Adrenal gland (tissue), 12 donors: Measurements from ENCODE around the gene SYNGR4. TPM values are rescaled to one million over a fixed set of nuclear protein-coding genes. Genes with fewer than 3 reads are reported as not detected.
"Not testable (repeated sequence)": the region's sequence is repeated elsewhere in the genome, so short reads cannot be mapped to it uniquely, and the experiment has no call there.

Experiments used
- DNase-seq, 7 donors: peaks; one replicate each; pipeline ENCODE4 v3.0.0-alpha.2; 2019 to 2020
- H3K27ac ChIP-seq, 5 donors: fragments of 200-600 bp; sonication (generic) in 4 of 5; 1 replicate in 3 of 5; 2 replicates in 2 of 5; pipeline versions ENCODE4 v1.5.1 to v1.8.0; 2016 to 2020; ENCODE audit warnings: mild to moderate bottlenecking in 1 of 5
- H3K27me3 ChIP-seq: fragments of 200-600 bp; 2 replicates; pipeline ENCODE4 v1.8.0; 2021
- H3K36me3 ChIP-seq, 2 donors: fragments of 200-600 bp; replicated peaks in 1 of 2; 1 replicate in 1 of 2; 2 replicates in 1 of 2; pipeline versions ENCODE4 v1.5.1 to v1.8.0; 2018 to 2022
- H3K4me1 ChIP-seq, 2 donors: fragments of 200-600 bp; replicated peaks in 1 of 2; 1 replicate in 1 of 2; 2 replicates in 1 of 2; pipeline versions ENCODE4 v1.5.1 to v1.8.0; 2018 to 2021
- H3K4me3 ChIP-seq, 4 donors: fragments of 200-600 bp; sonication (generic) in 3 of 4; one replicate each; pipeline ENCODE4 v1.5.1; 2016 to 2018
- H3K9me3 ChIP-seq, 3 donors: fragments of 200-600 bp; sonication (generic) in 1 of 3; replicated peaks in 1 of 3; 1 replicate in 2 of 3; 2 replicates in 1 of 3; pipeline versions ENCODE4 v1.5.1 to v1.8.0; 2016 to 2021
- POLR2A ChIP-seq, 2 donors: fragments of 450-650 bp; IDR thresholded peaks; one replicate each; pipeline ENCODE4 v1.6.1; 2017; ENCODE audit warnings: antibody characterized with exemption in 2 of 2, mild to moderate bottlenecking in 2 of 2, moderate library complexity in 1 of 2
- WGBS, 4 donors: extraction: QIAGEN DNeasy Blood & Tissue Kit in 2 of 4; methylation state at CpG; one replicate each; pipeline versions ENCODE4 v1.1.5 to v1.1.7; 2013 to 2017; 5-methylcytosine and 5-hydroxymethylcytosine counted together
- intact Hi-C, 2 donors: fragments of 100-400 bp; cut with DNase I; formaldehyde crosslinking; loops; one replicate each; pipeline versions ENCODE4 v1.14.1 to v1.15.0; 2022 to 2023
- polyA plus RNA-seq, 3 donors: library from polyadenylated mRNA; stranded (reverse); fragments of 200-250 nt in 2 of 3; fragments of 350-450 nt in 1 of 3; fragmentation: Illumina TruSeq in 1 of 3; extraction: RNeasy Lipid Tissue Mini Kit (QIAGEN cat#74804) in 1 of 3; gene quantifications; one replicate each; pipeline ENCODE4 v1.2.3, GENCODE V29; 2013 to 2014
- total RNA-seq, 9 donors: library from RNA; depleted of rRNA in 4 of 9; stranded (reverse); fragments of >200 nt in 4 of 9; fragments of 120-200 nt in 1 of 9; fragmentation: NEBNext Ultra II Directional in 1 of 9; extraction: Animal tissue kit (Norgen Biotek cat#: 25700) in 1 of 9; gene quantifications; one replicate each; pipeline versions ENCODE4 v1.1.0 to v1.2.4, GENCODE V29; 2013 to 2023
- TF ChIP-seq, protein P1 (sequence below), 6 experiments: fragments of 450-650 bp in 4 of 6; fragments of 200-600 bp in 2 of 6; sonication (generic) in 1 of 6; IDR thresholded peaks; 1 replicate in 5 of 6; 2 replicates in 1 of 6; pipeline versions ENCODE4 v1.5.1 to v1.8.0; 2016 to 2021; ENCODE audit warnings: antibody characterized with exemption in 6 of 6, mild to moderate bottlenecking in 2 of 6, moderate library complexity in 1 of 6
- donor health status: healthy with polysubstance abuse.
- donor health status: Bipolar disorder and iron deficiency.
- donor health status: DM: yes; HTN: yes; CAD: no.
- donor health status: DM: no; HTN: no; CAD: no.
- donor health status: DM: no; HTN: no; CAD: no.
- donor health status: DM: yes; HTN: yes; CAD: no.

The SYNGR4 gene
- total and polyA plus RNA-seq, 12 donors, result 0.13 TPM; not detected in 11

DNA sequence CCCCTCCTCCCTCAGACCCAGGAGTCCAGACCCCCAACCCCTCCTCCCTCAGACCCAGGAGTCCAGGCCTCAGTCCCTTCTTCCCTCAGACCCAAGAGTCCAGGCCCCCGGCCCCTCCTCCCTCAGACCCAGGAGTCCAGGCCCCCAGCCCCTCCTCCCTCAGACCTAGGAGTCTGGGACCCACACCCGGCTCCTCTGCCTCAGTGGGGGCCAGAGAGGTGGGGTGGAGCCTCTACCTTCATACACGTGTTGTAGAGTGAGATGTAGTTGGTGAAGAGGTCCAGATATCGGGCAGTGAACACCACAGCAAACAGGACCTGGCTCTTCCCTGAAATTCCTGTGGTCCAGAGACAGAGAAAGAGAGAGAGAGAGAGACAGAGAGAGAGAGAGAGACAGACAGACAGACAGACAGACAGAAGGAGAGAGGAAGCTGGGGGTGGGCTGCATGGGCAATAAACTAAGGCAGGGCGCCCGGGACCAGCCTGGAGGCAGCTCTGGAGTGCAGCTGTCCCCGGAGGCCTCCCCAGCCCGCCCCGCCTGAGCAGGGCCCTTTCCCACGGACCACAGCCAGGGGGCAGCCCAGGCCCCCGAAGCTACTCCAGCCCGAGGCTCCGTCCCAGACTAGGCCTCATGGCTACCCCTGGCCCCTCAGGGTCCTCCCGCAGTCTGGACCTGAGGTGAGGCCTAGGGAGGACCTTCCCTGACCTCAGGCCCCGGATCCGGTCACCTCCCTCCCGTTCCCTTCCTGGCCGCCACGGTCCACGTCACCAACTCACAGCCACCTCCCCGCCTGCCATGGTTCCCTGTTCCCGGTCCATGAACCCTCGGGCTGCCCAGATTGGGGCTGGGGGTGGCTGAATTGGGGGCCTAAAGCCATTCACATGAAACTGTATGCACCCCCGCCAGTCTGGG lies 26.3 kb downstream of the SYNGR4 start:
- H3K4me1 ChIP-seq, result peaks cover 0 to 10% of the 10 kb centered on the region in 2 donors
- peak; percentile 64 to 79 (median 71) for DNase-seq
- intact Hi-C loops, result loop anchor here in 1 of 2 donors (10.0 kb wide), 1 partner anchor 54 kb away; the partner anchor contains the start of gene GRWD1
- no peaks in the 10 kb centered on the region for H3K9me3 ChIP-seq
- H3K36me3 ChIP-seq, result peaks cover 0 to 40% of the 10 kb centered on the region in 2 donors
- H3K4me3 ChIP-seq, result peak overlapping the region; percentile 68 to 100 (median 88)
- H3K27me3 ChIP-seq, result peaks cover 22% of the 10 kb centered on the region
- 0 to 5% (median 2%) methylated on average over 11 to 24 of the region's 24 CpGs for WGBS, 4 donors
- TF ChIP-seq POLR2A (IDR thresholded peaks at IDR 0.05), result no peak
- TF ChIP-seq, protein P1, sequence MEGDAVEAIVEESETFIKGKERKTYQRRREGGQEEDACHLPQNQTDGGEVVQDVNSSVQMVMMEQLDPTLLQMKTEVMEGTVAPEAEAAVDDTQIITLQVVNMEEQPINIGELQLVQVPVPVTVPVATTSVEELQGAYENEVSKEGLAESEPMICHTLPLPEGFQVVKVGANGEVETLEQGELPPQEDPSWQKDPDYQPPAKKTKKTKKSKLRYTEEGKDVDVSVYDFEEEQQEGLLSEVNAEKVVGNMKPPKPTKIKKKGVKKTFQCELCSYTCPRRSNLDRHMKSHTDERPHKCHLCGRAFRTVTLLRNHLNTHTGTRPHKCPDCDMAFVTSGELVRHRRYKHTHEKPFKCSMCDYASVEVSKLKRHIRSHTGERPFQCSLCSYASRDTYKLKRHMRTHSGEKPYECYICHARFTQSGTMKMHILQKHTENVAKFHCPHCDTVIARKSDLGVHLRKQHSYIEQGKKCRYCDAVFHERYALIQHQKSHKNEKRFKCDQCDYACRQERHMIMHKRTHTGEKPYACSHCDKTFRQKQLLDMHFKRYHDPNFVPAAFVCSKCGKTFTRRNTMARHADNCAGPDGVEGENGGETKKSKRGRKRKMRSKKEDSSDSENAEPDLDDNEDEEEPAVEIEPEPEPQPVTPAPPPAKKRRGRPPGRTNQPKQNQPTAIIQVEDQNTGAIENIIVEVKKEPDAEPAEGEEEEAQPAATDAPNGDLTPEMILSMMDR (IDR thresholded peaks at IDR 0.05), result peak; percentile 44 to 82 (median 74)
- H3K27ac ChIP-seq, result peak overlapping the region; percentile 79 to 93 (median 89)

- peaks cover 0 to 10% of the 10 kb centered on the region in 2 donors for H3K4me1 ChIP-seq
- peaks cover 0 to 31% of the 10 kb centered on the region in 2 donors for H3K36me3 ChIP-seq
- peak in 1 of 2 donors; percentile 37 for TF ChIP-seq POLR2A (IDR thresholded peaks at IDR 0.05)
- TF ChIP-seq, protein P1 (IDR thresholded peaks at IDR 0.05), result peak; percentile 59 to 79 (median 72)
- H3K27me3 ChIP-seq, result peaks cover 30% of the 10 kb centered on the region
- H3K4me3 ChIP-seq, result peak within 1 kb of the TSS; percentile 68 to 100 (median 88)
- WGBS, 4 donors, result 4 to 12% (median 5%) methylated on average over 14 to 41 of the region's 42 CpGs
- intact Hi-C loops, result loop anchor here in 1 of 2 donors (10.0 kb wide), 1 partner anchor 53 kb away; the partner anchor contains the start of gene GRWD1
- H3K27ac ChIP-seq, result peak within 1 kb of the TSS; percentile 79 to 93 (median 89)
- peak; percentile 66 to 84 (median 78) for DNase-seq
- no peaks in the 10 kb centered on the region for H3K9me3 ChIP-seq
These were observed 27.2 kb downstream of the SYNGR4 start, which contains the start of gene KDELR1 for GRCh38 chr19:48391100-48392005. TSS of gene KDELR1 (minus strand) at chr19:48391551. CDS start at chr19:48391358, 193 bp downstream.

- not testable (repeated sequence) for H3K27ac ChIP-seq
These were observed 27.8 kb downstream of the SYNGR4 start for GRCh38 chr19:48392006-48392344.

GRCh38 chr19:48392860-48393558 lies 28.8 kb downstream of the SYNGR4 start:
- no peak overlapping the region for H3K27ac ChIP-seq
- WGBS, 4 donors, result 78 to 87% (median 80%) methylated on average over 8 to 15 of the region's 15 CpGs
- peaks cover 0 to 14% of the 10 kb centered on the region in 2 donors for H3K4me1 ChIP-seq
- TF ChIP-seq, protein P1 (IDR thresholded peaks at IDR 0.05), result no peak
- peaks cover 0 to 14% of the 10 kb centered on the region in 2 donors for H3K36me3 ChIP-seq
- intact Hi-C loops, result loop anchor here in 1 of 2 donors (10.0 kb wide), 1 partner anchor 52 kb away; the partner anchor contains the start of gene GRWD1
- H3K9me3 ChIP-seq, result no peaks in the 10 kb centered on the region
- no peak overlapping the region for H3K4me3 ChIP-seq
- DNase-seq, result no peak
- peaks cover 40% of the 10 kb centered on the region for H3K27me3 ChIP-seq

More at GRCh38 chr19:48392006-48392344, 27.8 kb downstream of the SYNGR4 start:
- Histone ChIP-seq H3K36me3 (peaks cover 0 to 25% of the 10 kb centered on the region in 2 donors), H3K27me3 (peaks cover 36% of the 10 kb centered on the region)
- not testable (repeated sequence) for DNase-seq, H3K9me3 ChIP-seq, H3K4me1 ChIP-seq, H3K4me3 ChIP-seq
- intact Hi-C loops, result loop anchor here in 1 of 2 donors (10.0 kb wide), 1 partner anchor 53 kb away; the partner anchor contains the start of gene GRWD1
- 38 to 80% (median 64%) methylated on average over 1 of the region's 1 CpG; no CpG with 5 or more reads in 1 of the 4 donors for WGBS, 4 donors
